ENCODE measurements around the gene KCNQ4. TPM values are rescaled to one million over a fixed set of nuclear protein-coding genes. Genes with fewer than 3 reads are reported as not detected.

The KCNQ4 gene
- total and polyA plus RNA-seq, 2 donors = 2.0 to 13.1 TPM

GRCh38 chr1:40831001-40831732 is 47.6 kb downstream of the KCNQ4 start:
- WGBS = 93% methylated on average over 22 of the region's 22 CpGs
- H3K36me3 ChIP-seq (ENCODE audit: insufficient read depth) = no peaks in the 10 kb centered on the region
- no peak overlapping the region for H3K4me3 ChIP-seq (ENCODE audit: low read depth, low read length)
- no peak for DNase-seq (ENCODE audit: extremely low spot score)
- H3K27ac ChIP-seq (ENCODE audit: low read depth) = no peak overlapping the region
- no peaks in the 10 kb centered on the region for H3K4me1 ChIP-seq (ENCODE audit: insufficient read depth)

- no peaks in the 10 kb centered on the region for H3K36me3 ChIP-seq (ENCODE audit: insufficient read depth)
- WGBS = 83% methylated on average over 1 of the region's 1 CpG
Measured at GRCh38 chr1:40833979-40834378, 50.4 kb downstream of the KCNQ4 start.

GRCh38 chr1:40834968-40835545 is 51.5 kb downstream of the KCNQ4 start:
- Histone ChIP-seq H3K4me3 (ENCODE audit: low read depth, low read length) (no peak overlapping the region), H3K36me3 (ENCODE audit: insufficient read depth) (no peaks in the 10 kb centered on the region), H3K4me1 (ENCODE audit: insufficient read depth) (no peaks in the 10 kb centered on the region), H3K27ac (ENCODE audit: low read depth) (no peak overlapping the region)
- 76% methylated on average over 11 of the region's 11 CpGs for WGBS
- no peak for DNase-seq (ENCODE audit: extremely low spot score)

More at GRCh38 chr1:40833979-40834378, 50.4 kb downstream of the KCNQ4 start:
- no peak for DNase-seq (ENCODE audit: extremely low spot score)
- Histone ChIP-seq H3K27ac (ENCODE audit: low read depth) (no peak overlapping the region), H3K4me1 (ENCODE audit: insufficient read depth) (no peaks in the 10 kb centered on the region), H3K4me3 (ENCODE audit: low read depth, low read length) (no peak overlapping the region)

GRCh38 chr1:40836283-40836682 is 52.7 kb downstream of the KCNQ4 start:
- no peaks in the 10 kb centered on the region for H3K4me1 ChIP-seq (ENCODE audit: insufficient read depth)
- no peak overlapping the region for H3K27ac ChIP-seq (ENCODE audit: low read depth)
- WGBS = 87% methylated on average over 4 of the region's 4 CpGs
- H3K36me3 ChIP-seq (ENCODE audit: insufficient read depth) = no peaks in the 10 kb centered on the region
- no peak for DNase-seq (ENCODE audit: extremely low spot score)
- no peak overlapping the region for H3K4me3 ChIP-seq (ENCODE audit: low read depth, low read length)

GRCh38 chr1:40837601-40838000 is 54.0 kb downstream of the KCNQ4 start:
- H3K27ac ChIP-seq (ENCODE audit: low read depth) = no peak overlapping the region
- no peak for DNase-seq (ENCODE audit: extremely low spot score)
- no peak overlapping the region for H3K4me3 ChIP-seq (ENCODE audit: low read depth, low read length)
- H3K4me1 ChIP-seq (ENCODE audit: insufficient read depth) = no peaks in the 10 kb centered on the region
- WGBS = 70% methylated on average over 24 of the region's 24 CpGs
- no peaks in the 10 kb centered on the region for H3K36me3 ChIP-seq (ENCODE audit: insufficient read depth)

GRCh38 chr1:40838045-40838979 is 54.7 kb downstream of the KCNQ4 start:
- Histone ChIP-seq H3K4me1 (ENCODE audit: insufficient read depth) (no peaks in the 10 kb centered on the region), H3K27ac (ENCODE audit: low read depth) (no peak overlapping the region), H3K36me3 (ENCODE audit: insufficient read depth) (no peaks in the 10 kb centered on the region), H3K4me3 (ENCODE audit: low read depth, low read length) (no peak overlapping the region)
- WGBS = 70% methylated on average over 60 of the region's 60 CpGs
- no peak for DNase-seq (ENCODE audit: extremely low spot score)

GRCh38 chr1:40838980-40839942 is 55.7 kb downstream of the KCNQ4 start:
- Histone ChIP-seq H3K4me1 (ENCODE audit: insufficient read depth) (no peaks in the 10 kb centered on the region), H3K4me3 (ENCODE audit: low read depth, low read length) (no peak overlapping the region), H3K27ac (ENCODE audit: low read depth) (no peak overlapping the region), H3K36me3 (ENCODE audit: insufficient read depth) (no peaks in the 10 kb centered on the region)
- WGBS = 85% methylated on average over 15 of the region's 15 CpGs
- DNase-seq (ENCODE audit: extremely low spot score) = no peak

GRCh38 chr1:40839943-40840335 is 56.4 kb downstream of the KCNQ4 start:
- H3K27ac ChIP-seq (ENCODE audit: low read depth) = no peak overlapping the region
- no peaks in the 10 kb centered on the region for H3K4me1 ChIP-seq (ENCODE audit: insufficient read depth)
- no peaks in the 10 kb centered on the region for H3K36me3 ChIP-seq (ENCODE audit: insufficient read depth)
- H3K4me3 ChIP-seq (ENCODE audit: low read depth, low read length) = no peak overlapping the region
- no peak for DNase-seq (ENCODE audit: extremely low spot score)
- WGBS = 92% methylated on average over 5 of the region's 5 CpGs

GRCh38 chr1:40840526-40841323 is 57.1 kb downstream of the KCNQ4 start:
- DNase-seq (ENCODE audit: extremely low spot score) = no peak
- Histone ChIP-seq H3K4me3 (ENCODE audit: low read depth, low read length) (no peak overlapping the region), H3K27ac (ENCODE audit: low read depth) (no peak overlapping the region), H3K4me1 (ENCODE audit: insufficient read depth) (no peaks in the 10 kb centered on the region), H3K36me3 (ENCODE audit: insufficient read depth) (no peaks in the 10 kb centered on the region)
- WGBS = 69% methylated on average over 6 of the region's 6 CpGs

GRCh38 chr1:40841602-40842001 is 58.0 kb downstream of the KCNQ4 start:
- H3K4me3 ChIP-seq (ENCODE audit: low read depth, low read length) = no peak overlapping the region
- H3K27ac ChIP-seq (ENCODE audit: low read depth) = no peak overlapping the region
- H3K36me3 ChIP-seq (ENCODE audit: insufficient read depth) = no peaks in the 10 kb centered on the region
- H3K4me1 ChIP-seq (ENCODE audit: insufficient read depth) = no peaks in the 10 kb centered on the region
- 89% methylated on average over 7 of the region's 7 CpGs for WGBS
- DNase-seq (ENCODE audit: extremely low spot score) = no peak

GRCh38 chr1:40842207-40842606 is 58.6 kb downstream of the KCNQ4 start:
- DNase-seq (ENCODE audit: extremely low spot score) = no peak
- Histone ChIP-seq H3K27ac (ENCODE audit: low read depth) (no peak overlapping the region), H3K36me3 (ENCODE audit: insufficient read depth) (no peaks in the 10 kb centered on the region), H3K4me1 (ENCODE audit: insufficient read depth) (no peaks in the 10 kb centered on the region), H3K4me3 (ENCODE audit: low read depth, low read length) (no peak overlapping the region)
- 86% methylated on average over 4 of the region's 4 CpGs for WGBS

- 98% methylated on average over 3 of the region's 3 CpGs for WGBS
- no peak overlapping the region for H3K27ac ChIP-seq (ENCODE audit: low read depth)
Measured at GRCh38 chr1:40842691-40843090, 59.1 kb downstream of the KCNQ4 start.

More at GRCh38 chr1:40842691-40843090, 59.1 kb downstream of the KCNQ4 start:
- no peak overlapping the region for H3K4me3 ChIP-seq (ENCODE audit: low read depth, low read length)
- no peaks in the 10 kb centered on the region for H3K4me1 ChIP-seq (ENCODE audit: insufficient read depth)
- H3K36me3 ChIP-seq (ENCODE audit: insufficient read depth) = no peaks in the 10 kb centered on the region
- no peak for DNase-seq (ENCODE audit: extremely low spot score)
